ENCODE data around the gene LRGUK. TPM values are rescaled to one million over a fixed set of nuclear protein-coding genes. Genes with fewer than 3 reads are reported as not detected.

The LRGUK gene
- total and polyA plus RNA-seq, 2 donors (not counting 3 experiments of a cell fraction or from before 2014, with no cell fraction given) = 0.10 to 0.11 TPM

- no peak overlapping the region for H2AFZ ChIP-seq (ENCODE audit: low read depth, low read length)
- no peaks in the 10 kb centered on the region for H3K4me1 ChIP-seq (ENCODE audit: control insufficient read depth, extremely low read depth, insufficient read depth, low read length)
- intact Hi-C loops (cut with micrococcal nuclease) = no loop called here
- no peaks in the 10 kb centered on the region for H3K79me2 ChIP-seq (ENCODE audit: control insufficient read depth, insufficient read depth, low read length)
- H3K27ac ChIP-seq (ENCODE audit: insufficient read depth, low read depth, low read length) = no peak overlapping the region
- H3K4me2 ChIP-seq (ENCODE audit: insufficient read depth, low read length) = no peak overlapping the region
- no peak overlapping the region for H3K9ac ChIP-seq (replicated peaks; ENCODE audit: extremely low read depth, insufficient read depth, low read length)
- peaks cover 0 to 4% of the 10 kb centered on the region in 2 experiments for H3K36me3 ChIP-seq (ENCODE audit: control insufficient read depth in 2 of 2, extremely low read depth in 1 of 2, insufficient read depth in 2 of 2, low read length in 2 of 2)
- no peaks in the 10 kb centered on the region for H3K9me1 ChIP-seq (replicated peaks; ENCODE audit: control insufficient read depth, extremely low read depth, insufficient read depth, low read length)
- BruUV-seq (replicated peaks) = no TSS peak
- DNase-seq (ENCODE audit: low read depth, low spot score) = no peak
- no peaks in the 10 kb centered on the region for H4K20me1 ChIP-seq (replicated peaks; ENCODE audit: control insufficient read depth, extremely low read depth, insufficient read depth, low read length)
- TF ChIP-seq MAX (IDR thresholded peaks at IDR 0.05; ENCODE audit: insufficient read depth, insufficient read length) (no peak), JUN (IDR thresholded peaks at IDR 0.05; ENCODE audit: borderline replicate concordance, insufficient read depth, insufficient read length, low read depth) (no peak), POLR2AphosphoS5 (IDR thresholded peaks at IDR 0.05; ENCODE audit: insufficient read depth, low read depth, low read length) (no peak), GATA2 (IDR thresholded peaks at IDR 0.05; ENCODE audit: insufficient read depth, insufficient read length, low read depth, low read length) (no peak), EZH2 (IDR thresholded peaks at IDR 0.05; ENCODE audit: borderline replicate concordance, low read depth, low read length, severe bottlenecking) (no peak)
- peaks cover 0 to 5% of the 10 kb centered on the region in 2 experiments for H3K27me3 ChIP-seq (ENCODE audit: control insufficient read depth in 2 of 2, insufficient read depth in 2 of 2, low read length in 2 of 2)
- FAIRE-seq = no peak
- dilution Hi-C loops (cut with MboI; ENCODE audit: extremely low pct_ligation_motif_present, low sequenced_read_pairs) = no loop called here
- H3K4me3 ChIP-seq (replicated peaks in 1 of 3; ENCODE audit: insufficient read depth in 1 of 3, low read depth in 1 of 3, low read length in 3 of 3) = no peak overlapping the region
- ChIA-PET CTCF (interaction anchor here (1.2 kb wide), 1 partner anchor 9 kb away, joined by 3 read pairs; no protein-coding TSS in a partner anchor), POLR2A (no interaction called here)
- no peaks in the 10 kb centered on the region for H3K9me3 ChIP-seq (replicated peaks; ENCODE audit: control insufficient read depth, insufficient read depth, low read length)
These were observed 162.7 kb downstream of the LRGUK start for GRCh38 chr7:134289841-134290240.

- Histone ChIP-seq H3K9me1 (replicated peaks; ENCODE audit: control insufficient read depth, extremely low read depth, insufficient read depth, low read length) (no peaks in the 10 kb centered on the region), H3K9me3 (replicated peaks; ENCODE audit: control insufficient read depth, insufficient read depth, low read length) (no peaks in the 10 kb centered on the region), H3K27ac (ENCODE audit: insufficient read depth, low read depth, low read length) (no peak overlapping the region), H3K79me2 (ENCODE audit: control insufficient read depth, insufficient read depth, low read length) (no peaks in the 10 kb centered on the region), H3K4me3 (replicated peaks in 1 of 3; ENCODE audit: insufficient read depth in 1 of 3, low read depth in 1 of 3, low read length in 3 of 3) (no peak overlapping the region), H3K4me2 (ENCODE audit: insufficient read depth, low read length) (no peak overlapping the region), H3K27me3 (ENCODE audit: control insufficient read depth in 2 of 2, insufficient read depth in 2 of 2, low read length in 2 of 2) (peaks cover 0 to 3% of the 10 kb centered on the region in 2 experiments), H4K20me1 (replicated peaks; ENCODE audit: control insufficient read depth, extremely low read depth, insufficient read depth, low read length) (no peaks in the 10 kb centered on the region), H3K4me1 (ENCODE audit: control insufficient read depth, extremely low read depth, insufficient read depth, low read length) (no peaks in the 10 kb centered on the region), H3K36me3 (ENCODE audit: control insufficient read depth in 2 of 2, extremely low read depth in 1 of 2, insufficient read depth in 2 of 2, low read length in 2 of 2) (peaks cover 0 to 5% of the 10 kb centered on the region in 2 experiments), H3K9ac (replicated peaks; ENCODE audit: extremely low read depth, insufficient read depth, low read length) (no peak overlapping the region), H2AFZ (ENCODE audit: low read depth, low read length) (no peak overlapping the region)
- ChIA-PET CTCF (no interaction called here), POLR2A (no interaction called here)
- no peak for DNase-seq (ENCODE audit: low read depth, low spot score)
- no peak for FAIRE-seq
- TF ChIP-seq EZH2 (IDR thresholded peaks at IDR 0.05; ENCODE audit: borderline replicate concordance, low read depth, low read length, severe bottlenecking) (no peak), FOS (IDR thresholded peaks at IDR 0.05; ENCODE audit: borderline replicate concordance, insufficient read depth, low read length) (no peak), JUN (IDR thresholded peaks at IDR 0.05; ENCODE audit: borderline replicate concordance, insufficient read depth, insufficient read length, low read depth) (no peak), CTCF (IDR thresholded peaks at IDR 0.05; ENCODE audit: extremely low read depth in 1 of 2, insufficient read depth in 1 of 2, low read depth in 1 of 2, low read length in 2 of 2) (no peak), MYC (IDR thresholded peaks at IDR 0.05; ENCODE audit: low read depth, low read length) (no peak), MAX (IDR thresholded peaks at IDR 0.05; ENCODE audit: insufficient read depth, insufficient read length) (no peak), POLR2A (IDR thresholded peaks at IDR 0.05; ENCODE audit: low read depth, low read length) (no peak), GATA2 (IDR thresholded peaks at IDR 0.05; ENCODE audit: insufficient read depth, insufficient read length, low read depth, low read length) (no peak), POLR2AphosphoS5 (IDR thresholded peaks at IDR 0.05; ENCODE audit: insufficient read depth, low read depth, low read length) (no peak)
- dilution Hi-C loops (cut with MboI; ENCODE audit: extremely low pct_ligation_motif_present, low sequenced_read_pairs) = no loop called here
- intact Hi-C loops (cut with micrococcal nuclease) = no loop called here
- BruUV-seq (replicated peaks) = no TSS peak
These were observed 163.1 kb downstream of the LRGUK start for GRCh38 chr7:134290286-134290685.
